SK-N-MC (cell line): ENCODE measurements around the gene PRKD1.

Experiments used
- EZH2 ChIP-seq: fragments of 200-600 bp; sonication (generic); IDR thresholded peaks from one replicate; pipeline ENCODE4 v1.6.1; 2017; ENCODE audit warnings: antibody characterized with exemption
- FOXP2 ChIP-seq: optimal IDR thresholded peaks from 2 replicates; pipeline ENCODE3; 2011; ENCODE audit warnings: mild to moderate bottlenecking, moderate library complexity; ENCODE audit not compliant: insufficient read depth; ENCODE audit errors: extremely low read length, control extremely low read depth
- POLR2AphosphoS5 ChIP-seq: IDR thresholded peaks from 2 replicates; pipeline ENCODE4 v1.6.1; 2012; ENCODE audit warnings: mild to moderate bottlenecking, low read depth, low read length, borderline replicate concordance

GRCh38 chr14:29717901-29718300 is 209.7 kb downstream of the PRKD1 start:
- no peak for TF ChIP-seq POLR2AphosphoS5
- no peak for TF ChIP-seq EZH2
- no peak for TF ChIP-seq FOXP2
